ENCODE measurements around the gene SLC15A3. TPM values are rescaled to one million over a fixed set of nuclear protein-coding genes. Genes with fewer than 3 reads are reported as not detected.
"Not testable (repeated sequence)": the region's sequence is repeated elsewhere in the genome, so short reads cannot be mapped to it uniquely, and the experiment has no call there.

The SLC15A3 gene
- total RNA-seq, 1 experiment from 2014 or later: 10.0 TPM

GRCh38 chr11:60977224-60977623 lies 25.2 kb upstream of the SLC15A3 start:
- DNase-seq (ENCODE audit: low read depth): no peak

- DNase-seq (ENCODE audit: low read depth): no peak
Observed at GRCh38 chr11:60974726-60975125, 22.8 kb upstream of the SLC15A3 start.

- not testable (repeated sequence) for DNase-seq (ENCODE audit: low read depth)
Observed at GRCh38 chr11:60974316-60974715, 22.3 kb upstream of the SLC15A3 start.

GRCh38 chr11:60973699-60974098 lies 21.7 kb upstream of the SLC15A3 start:
- no peak for DNase-seq (ENCODE audit: low read depth)

- DNase-seq (ENCODE audit: low read depth): no peak
Observed at GRCh38 chr11:60972182-60973030, 20.4 kb upstream of the SLC15A3 start.

- DNase-seq (ENCODE audit: low read depth): no peak
Observed at GRCh38 chr11:60971520-60971919, 19.5 kb upstream of the SLC15A3 start, which contains the start of gene CD6. Gene CD6, plus strand, starts transcription at chr11:60971680. Its CDS starts 186 bp downstream, at chr11:60971866.

- no peak for DNase-seq (ENCODE audit: low read depth)
Observed at GRCh38 chr11:60970890-60971289, 18.9 kb upstream of the SLC15A3 start.

- DNase-seq (ENCODE audit: low read depth): peak; percentile 32
Observed at GRCh38 chr11:60970369-60970774, 18.4 kb upstream of the SLC15A3 start.

- no peak for DNase-seq (ENCODE audit: low read depth)
Observed at GRCh38 chr11:60968223-60968622, 16.2 kb upstream of the SLC15A3 start.

GRCh38 chr11:60966890-60967289 lies 14.9 kb upstream of the SLC15A3 start:
- no peak for DNase-seq (ENCODE audit: low read depth)

- no peak for DNase-seq (ENCODE audit: low read depth)
Observed at GRCh38 chr11:60964801-60965200, 12.8 kb upstream of the SLC15A3 start.

GRCh38 chr11:60960405-60960804 lies 8.4 kb upstream of the SLC15A3 start:
- no peak for DNase-seq (ENCODE audit: low read depth)

GRCh38 chr11:60959431-60959830 lies 7.5 kb upstream of the SLC15A3 start:
- DNase-seq (ENCODE audit: low read depth): peak; percentile 24

GRCh38 chr11:60957188-60957587 lies 5.2 kb upstream of the SLC15A3 start:
- DNase-seq (ENCODE audit: low read depth): peak; percentile 46

GRCh38 chr11:60955571-60955970 lies 3.6 kb upstream of the SLC15A3 start:
- DNase-seq (ENCODE audit: low read depth): no peak

- DNase-seq (ENCODE audit: low read depth): no peak
Observed at GRCh38 chr11:60954421-60954820, 2.4 kb upstream of the SLC15A3 start.

- DNase-seq (ENCODE audit: low read depth): no peak
Observed at GRCh38 chr11:60953781-60954180, 1.8 kb upstream of the SLC15A3 start.

- no peak for DNase-seq (ENCODE audit: low read depth)
Observed at GRCh38 chr11:60952742-60953170, 780 bp upstream of the SLC15A3 start.

- no peak for DNase-seq (ENCODE audit: low read depth)
Observed at GRCh38 chr11:60951606-60951903, 421 bp downstream of the SLC15A3 start.

- DNase-seq (ENCODE audit: low read depth): no peak
Observed at GRCh38 chr11:60950933-60951605, 907 bp downstream of the SLC15A3 start.

- no peak for DNase-seq (ENCODE audit: low read depth)
Observed at GRCh38 chr11:60950024-60950423, 2.0 kb downstream of the SLC15A3 start.

- peak; percentile 26 for DNase-seq (ENCODE audit: low read depth)
Observed at GRCh38 chr11:60948250-60948649, 3.7 kb downstream of the SLC15A3 start.

GRCh38 chr11:60947700-60948099 lies 4.3 kb downstream of the SLC15A3 start:
- no peak for DNase-seq (ENCODE audit: low read depth)

All from RPMI7951 (cell line).